Measurements from ENCODE around the gene SLC25A36. TPM values are rescaled to one million over a fixed set of nuclear protein-coding genes. Genes with fewer than 3 reads are reported as not detected.

Gene SLC25A36
- total and polyA plus RNA-seq, 2 donors (not counting 1 experiment from before 2014, with no cell fraction given) = 29.3 to 76.0 TPM

DNA sequence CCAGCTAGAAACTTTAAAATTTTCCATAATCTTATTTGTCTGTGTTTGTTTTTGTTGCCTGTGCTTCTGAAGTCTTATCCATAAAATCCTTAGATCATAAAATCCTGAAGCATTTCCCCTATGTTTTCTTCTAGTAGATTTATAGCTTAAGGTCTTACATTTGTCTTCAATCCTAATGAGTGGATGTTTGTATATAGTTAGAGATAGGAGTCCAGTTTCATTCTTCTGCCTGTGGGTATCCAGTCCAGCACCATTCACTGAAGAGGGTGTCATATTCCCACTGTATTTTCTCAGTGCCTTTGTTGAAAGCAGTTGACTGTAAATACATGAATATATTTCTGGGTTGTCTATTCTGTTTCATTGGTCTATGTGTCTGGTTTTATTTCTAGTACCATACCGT lies 64.7 kb downstream of the SLC25A36 start:
- Mint-ChIP-seq H3K9me3 (ENCODE audit: insufficient read depth) (no peaks in the 10 kb centered on the region), H3K27ac (no peak overlapping the region), H3K4me1 (peaks cover under 1% of the 10 kb centered on the region), H3K27me3 (peaks cover 33% of the 10 kb centered on the region), H3K4me3 (no peak overlapping the region)
- CTCF ChIA-PET = no interaction called here
- no peak for TF ChIP-seq EZH2 (IDR thresholded peaks at IDR 0.05; ENCODE audit: borderline replicate concordance, insufficient read depth, low read depth, low read length, poor library complexity, severe bottlenecking)
- no peak for TF ChIP-seq CTCF (IDR thresholded peaks at IDR 0.05)
- intact Hi-C loops (cut with micrococcal nuclease) = no loop called here
- H4K20me1 ChIP-seq (ENCODE audit: control insufficient read depth, insufficient read depth, low read length, poor library complexity, severe bottlenecking) = no peaks in the 10 kb centered on the region
- H3K9me3 ChIP-seq (ENCODE audit: control extremely low read depth in 1 of 3, control insufficient read depth in 2 of 3, insufficient read depth in 1 of 3, low read length in 2 of 3) = no peaks in the 10 kb centered on the region
- no peak overlapping the region for H3K9ac ChIP-seq (ENCODE audit: low read length)
- H3K4me2 ChIP-seq (replicated peaks; ENCODE audit: low read depth, low read length, poor library complexity, severe bottlenecking) = no peak overlapping the region
- DNase-seq (no peak), ATAC-seq (ENCODE audit: low read depth) (no peak)
- H3K4me3 ChIP-seq (ENCODE audit: control extremely low read depth in 1 of 5, extremely low read depth in 1 of 5, insufficient read depth in 1 of 5, low read depth in 2 of 5, low read length in 4 of 5) = no peak overlapping the region
- no peak overlapping the region for H2AFZ ChIP-seq (ENCODE audit: insufficient read depth, low read depth, low read length, poor library complexity, severe bottlenecking)
- no CpG with 5 or more reads among the region's 1 CpG for WGBS (ENCODE audit: insufficient coverage)
- no peaks in the 10 kb centered on the region for H3K4me1 ChIP-seq (ENCODE audit: control insufficient read depth in 2 of 2, insufficient read depth in 2 of 2, low read length in 2 of 2)
- H3K36me3 ChIP-seq (replicated peaks in 1 of 2; ENCODE audit: control extremely low read depth in 1 of 2, control insufficient read depth in 1 of 2, extremely low read depth in 1 of 2, insufficient read depth in 2 of 2, low read length in 1 of 2) = no peaks in the 10 kb centered on the region
- H3K27me3 ChIP-seq (replicated peaks in 1 of 4; ENCODE audit: control extremely low read depth in 1 of 4, control insufficient read depth in 3 of 4, insufficient read depth in 4 of 4, low read length in 3 of 4) = peaks cover 0 to 4% (median 1%) of the 10 kb centered on the region in 4 experiments
- no peaks in the 10 kb centered on the region for H3K79me2 ChIP-seq (ENCODE audit: control insufficient read depth, insufficient read depth, low read length)
- POLR2A ChIA-PET = no interaction called here
- H3K27ac ChIP-seq (ENCODE audit: low read length in 2 of 2) = no peak overlapping the region

- no peak for DNase-seq
- Mint-ChIP-seq H3K4me1 (peaks cover 4% of the 10 kb centered on the region), H3K27me3 (peaks cover 43% of the 10 kb centered on the region), H3K27ac (no peak overlapping the region), H3K9me3 (ENCODE audit: insufficient read depth) (no peaks in the 10 kb centered on the region), H3K4me3 (no peak overlapping the region)
- Histone ChIP-seq H3K9me3 (ENCODE audit: control extremely low read depth in 1 of 3, control insufficient read depth in 2 of 3, insufficient read depth in 1 of 3, low read length in 2 of 3) (no peaks in the 10 kb centered on the region), H3K79me2 (ENCODE audit: control insufficient read depth, insufficient read depth, low read length) (no peaks in the 10 kb centered on the region), H3K27me3 (replicated peaks in 1 of 4; ENCODE audit: control extremely low read depth in 1 of 4, control insufficient read depth in 3 of 4, insufficient read depth in 4 of 4, low read length in 3 of 4) (peaks cover 0 to 4% (median 1%) of the 10 kb centered on the region in 4 experiments), H4K20me1 (ENCODE audit: control insufficient read depth, insufficient read depth, low read length, poor library complexity, severe bottlenecking) (no peaks in the 10 kb centered on the region), H3K4me2 (replicated peaks; ENCODE audit: low read depth, low read length, poor library complexity, severe bottlenecking) (no peak overlapping the region), H3K27ac (ENCODE audit: low read length in 2 of 2) (no peak overlapping the region), H3K4me3 (ENCODE audit: control extremely low read depth in 1 of 5, extremely low read depth in 1 of 5, insufficient read depth in 1 of 5, low read depth in 2 of 5, low read length in 4 of 5) (no peak overlapping the region), H3K9ac (ENCODE audit: low read length) (no peak overlapping the region), H3K4me1 (ENCODE audit: control insufficient read depth in 2 of 2, insufficient read depth in 2 of 2, low read length in 2 of 2) (no peaks in the 10 kb centered on the region), H3K36me3 (replicated peaks in 1 of 2; ENCODE audit: control extremely low read depth in 1 of 2, control insufficient read depth in 1 of 2, extremely low read depth in 1 of 2, insufficient read depth in 2 of 2, low read length in 1 of 2) (no peaks in the 10 kb centered on the region), H2AFZ (ENCODE audit: insufficient read depth, low read depth, low read length, poor library complexity, severe bottlenecking) (no peak overlapping the region)
- intact Hi-C loops (cut with micrococcal nuclease) = no loop called here
- ChIA-PET POLR2A (no interaction called here), CTCF (interaction anchor here (1.0 to 1.2 kb wide), 2 partner anchors 9 to 182 kb away, joined by 3 to 7 read pairs; no protein-coding TSS in a partner anchor)
- no peak for ATAC-seq (ENCODE audit: low read depth)
- TF ChIP-seq CTCF (IDR thresholded peaks at IDR 0.05) = no peak
- no peak for TF ChIP-seq EZH2 (IDR thresholded peaks at IDR 0.05; ENCODE audit: borderline replicate concordance, insufficient read depth, low read depth, low read length, poor library complexity, severe bottlenecking)
- no CpG with 5 or more reads among the region's 3 CpGs for WGBS (ENCODE audit: insufficient coverage)
Observed at GRCh38 chr3:141009496-141009895, 67.9 kb downstream of the SLC25A36 start.

All from B cell (primary cell).